GM10248 (cell line): Measurements from ENCODE around the gene FBLN2.

Experiments
- CTCF ChIA-PET: fragments of 300-600 bp; sonication (Branson Sonifier 250); formaldehyde crosslinking; extraction: SDS; loops from one replicate; lab custom pipeline; 2021; ENCODE audit warnings: antibody characterized with exemption; lab: Yijun Ruan, JAX
- POLR2A ChIA-PET: fragments of 350-650 bp; sonication (Branson Sonifier 250); formaldehyde crosslinking; extraction: SDS; loops from one replicate; lab custom pipeline; 2020; ENCODE audit warnings: antibody characterized with exemption; lab: Yijun Ruan, JAX
- DNase-seq: peaks from one replicate; pipeline ENCODE4 v3.0.0; 2012; ENCODE audit errors: extremely low spot score
- TF ChIP-seq, protein P1 (sequence below): IDR thresholded peaks from 2 replicates; pipeline ENCODE4 v1.5.1; 2012; ENCODE audit warnings: mild to moderate bottlenecking, low read depth; ENCODE audit errors: extremely low read depth, missing control alignments, control extremely low read depth

The FBLN2 gene

DNA sequence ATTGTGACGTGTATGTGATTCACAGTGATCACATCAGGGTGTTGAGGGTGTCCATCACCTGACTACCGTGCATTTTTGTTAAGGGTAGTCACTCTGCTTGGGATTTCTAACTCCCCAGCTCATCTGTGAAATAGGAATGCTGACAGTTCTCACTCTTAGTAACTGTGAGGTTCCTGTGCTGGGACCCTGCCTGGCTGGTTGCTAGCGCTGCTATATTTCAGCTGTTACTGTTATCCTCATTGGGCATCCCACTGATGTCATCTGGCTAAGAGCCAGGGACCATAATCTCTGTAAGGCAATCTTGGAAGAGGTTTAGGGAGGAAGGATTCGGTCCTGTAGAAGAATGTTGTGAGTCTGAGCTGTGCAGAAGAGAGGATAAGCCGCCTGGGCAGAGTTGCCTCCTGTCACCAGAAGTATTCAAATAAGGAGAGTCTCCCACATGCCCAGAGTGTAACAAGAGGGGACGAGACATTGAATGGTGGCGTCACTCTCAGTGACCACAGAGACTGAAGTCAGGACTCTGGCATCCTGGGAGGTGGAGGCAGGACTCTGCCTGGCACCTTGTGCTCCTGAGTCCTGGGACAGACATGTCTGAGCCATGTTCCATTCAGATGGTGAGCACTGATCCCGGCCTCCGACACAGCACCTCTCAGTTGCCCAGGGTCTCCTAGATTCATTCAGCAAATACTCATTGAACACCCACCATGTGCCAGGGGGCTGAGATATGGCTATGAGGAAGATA, 52.2 kb downstream of the FBLN2 start:
- TF ChIP-seq, protein P1, sequence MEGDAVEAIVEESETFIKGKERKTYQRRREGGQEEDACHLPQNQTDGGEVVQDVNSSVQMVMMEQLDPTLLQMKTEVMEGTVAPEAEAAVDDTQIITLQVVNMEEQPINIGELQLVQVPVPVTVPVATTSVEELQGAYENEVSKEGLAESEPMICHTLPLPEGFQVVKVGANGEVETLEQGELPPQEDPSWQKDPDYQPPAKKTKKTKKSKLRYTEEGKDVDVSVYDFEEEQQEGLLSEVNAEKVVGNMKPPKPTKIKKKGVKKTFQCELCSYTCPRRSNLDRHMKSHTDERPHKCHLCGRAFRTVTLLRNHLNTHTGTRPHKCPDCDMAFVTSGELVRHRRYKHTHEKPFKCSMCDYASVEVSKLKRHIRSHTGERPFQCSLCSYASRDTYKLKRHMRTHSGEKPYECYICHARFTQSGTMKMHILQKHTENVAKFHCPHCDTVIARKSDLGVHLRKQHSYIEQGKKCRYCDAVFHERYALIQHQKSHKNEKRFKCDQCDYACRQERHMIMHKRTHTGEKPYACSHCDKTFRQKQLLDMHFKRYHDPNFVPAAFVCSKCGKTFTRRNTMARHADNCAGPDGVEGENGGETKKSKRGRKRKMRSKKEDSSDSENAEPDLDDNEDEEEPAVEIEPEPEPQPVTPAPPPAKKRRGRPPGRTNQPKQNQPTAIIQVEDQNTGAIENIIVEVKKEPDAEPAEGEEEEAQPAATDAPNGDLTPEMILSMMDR = no peak
- ChIA-PET CTCF (no interaction called here), POLR2A (no interaction called here)
- DNase-seq = no peak

- ChIA-PET CTCF (no interaction called here), POLR2A (no interaction called here)
- TF ChIP-seq, protein P1 = no peak
- no peak for DNase-seq
Observed at GRCh38 chr3:13601692-13602080, 52.8 kb downstream of the FBLN2 start.

GRCh38 chr3:13605555-13605954, 56.6 kb downstream of the FBLN2 start:
- POLR2A ChIA-PET = interaction anchor here (0.5 kb wide), 1 partner anchor 13 kb away, joined by 3 read pairs; no protein-coding TSS in a partner anchor
- CTCF ChIA-PET = no interaction called here
- TF ChIP-seq, protein P1 = no peak
- no peak for DNase-seq

- ChIA-PET POLR2A (interaction anchor here (0.6 kb wide), 1 partner anchor 106 kb away, joined by 3 read pairs; no protein-coding TSS in a partner anchor), CTCF (interaction anchor here (1.3 kb wide), 1 partner anchor 484 kb away, joined by 4 read pairs; no protein-coding TSS in a partner anchor)
- TF ChIP-seq, protein P1 = no peak
- no peak for DNase-seq
Observed at GRCh38 chr3:13607821-13608597, 59.1 kb downstream of the FBLN2 start.

DNA sequence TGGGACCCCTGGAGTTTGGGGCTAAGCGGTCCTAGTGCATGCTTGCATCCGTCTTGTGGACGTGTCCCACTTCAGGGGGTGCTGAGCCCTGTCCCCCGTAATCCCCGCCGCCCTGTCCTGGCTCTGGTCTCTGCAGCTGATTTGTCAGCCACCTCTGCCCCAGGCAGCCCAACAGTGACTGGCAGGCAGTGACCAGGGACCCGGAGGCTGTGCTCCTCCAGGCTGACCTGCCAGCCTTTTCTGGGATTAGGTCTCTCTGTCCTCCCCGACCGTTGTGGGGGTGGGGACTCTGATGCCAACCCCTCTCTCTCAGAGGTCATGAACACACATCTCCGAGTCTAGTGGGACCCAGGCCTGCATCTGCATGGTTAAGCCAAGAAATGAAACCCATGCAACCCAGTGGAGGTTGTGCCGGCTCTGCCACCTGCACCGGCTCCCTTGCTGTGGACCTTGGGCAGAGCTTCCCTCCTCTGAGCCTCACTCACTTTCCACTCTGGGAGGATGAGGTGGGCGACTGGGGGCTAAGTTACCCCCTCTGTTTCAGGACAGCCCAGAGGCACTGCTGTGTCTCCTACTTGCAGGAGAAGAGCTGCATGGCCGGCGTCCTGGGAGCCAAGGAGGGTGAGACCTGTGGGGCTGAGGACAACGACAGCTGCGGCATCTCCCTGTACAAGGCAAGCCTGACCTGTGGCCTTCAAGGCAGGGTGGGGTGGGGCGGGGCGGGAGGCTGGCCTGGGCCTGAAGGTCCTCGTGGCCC, 60.2 kb downstream of the FBLN2 start:
- ChIA-PET POLR2A (no interaction called here), CTCF (no interaction called here)
- TF ChIP-seq, protein P1 = no peak
- no peak for DNase-seq

- ChIA-PET CTCF (no interaction called here), POLR2A (no interaction called here)
- no peak for DNase-seq
- TF ChIP-seq, protein P1 = no peak
Observed at GRCh38 chr3:13610006-13610570, 61.2 kb downstream of the FBLN2 start.
